Breast epithelium (tissue), 4 donors: ENCODE results near the gene CAV1. TPM values are rescaled to one million over a fixed set of nuclear protein-coding genes. Genes with fewer than 3 reads are reported as not detected.

Source experiments
- DNase-seq, 2 donors: peaks; one replicate each; pipeline ENCODE4 v3.0.0-alpha.2; 2019; ENCODE audit warnings: low spot score in 2 of 2
- H3K27ac ChIP-seq, 2 donors: fragments of 200-600 bp; sonication (generic) in 1 of 2; one replicate each; pipeline ENCODE4 v1.5.1; 2016 to 2019; ENCODE audit warnings: mild to moderate bottlenecking in 1 of 2
- H3K27me3 ChIP-seq, 2 donors: fragments of 200-600 bp; sonication (generic) in 1 of 2; one replicate each; pipeline versions ENCODE4 v1.5.1 to v1.6.0; 2017 to 2019; ENCODE audit warnings: control low read depth in 1 of 2, mild to moderate bottlenecking in 1 of 2
- H3K36me3 ChIP-seq: fragments of 200-600 bp; one replicate; pipeline ENCODE4 v1.5.1; 2019
- H3K4me1 ChIP-seq, 2 donors: fragments of 200-600 bp; sonication (generic); one replicate each; pipeline ENCODE4 v1.5.1; 2016 to 2019; ENCODE audit warnings: control low read depth in 1 of 2
- H3K4me3 ChIP-seq, 3 donors: fragments of 200-600 bp; sonication (generic); 1 replicate in 2 of 3; 2 replicates in 1 of 3; pipeline ENCODE4 v1.5.1; 2016 to 2019; ENCODE audit warnings: mild to moderate bottlenecking in 3 of 3, moderate library complexity in 2 of 3
- H3K9me3 ChIP-seq, 2 donors: fragments of 200-600 bp; sonication (generic) in 1 of 2; one replicate each; pipeline ENCODE4 v1.5.1; 2016 to 2019; ENCODE audit warnings: control low read depth in 1 of 2
- POLR2A ChIP-seq: fragments of 450-650 bp; IDR thresholded peaks from one replicate; pipeline ENCODE4 v1.6.1; 2016; ENCODE audit warnings: antibody characterized with exemption, mild to moderate bottlenecking, moderate library complexity
- POLR2AphosphoS5 ChIP-seq, 3 donors: sonication (generic); formaldehyde crosslinking; IDR thresholded peaks; one replicate each; pipeline ENCODE4 v1.6.1; 2017; ENCODE audit warnings: antibody characterized with exemption in 3 of 3
- intact Hi-C: fragments of 100-400 bp; cut with DNase I; formaldehyde crosslinking; loops from one replicate; pipeline ENCODE4 v1.15.1; 2023; ENCODE audit warnings: low total_unique reads
- total RNA-seq, 3 donors: library from RNA; depleted of rRNA; stranded (reverse); fragments of >200 nt; gene quantifications; one replicate each; pipeline ENCODE4 v1.1.0, GENCODE V29; 2016
- TF ChIP-seq, protein P1 (sequence below), 3 donors: fragments of 450-650 bp; IDR thresholded peaks; one replicate each; pipeline ENCODE4 v1.5.1; 2016 to 2017; ENCODE audit warnings: antibody characterized with exemption in 3 of 3, mild to moderate bottlenecking in 3 of 3, moderate library complexity in 3 of 3

The CAV1 gene
- total RNA-seq, 3 donors from 2014 or later = 117 to 729 (median 154) TPM

DNA sequence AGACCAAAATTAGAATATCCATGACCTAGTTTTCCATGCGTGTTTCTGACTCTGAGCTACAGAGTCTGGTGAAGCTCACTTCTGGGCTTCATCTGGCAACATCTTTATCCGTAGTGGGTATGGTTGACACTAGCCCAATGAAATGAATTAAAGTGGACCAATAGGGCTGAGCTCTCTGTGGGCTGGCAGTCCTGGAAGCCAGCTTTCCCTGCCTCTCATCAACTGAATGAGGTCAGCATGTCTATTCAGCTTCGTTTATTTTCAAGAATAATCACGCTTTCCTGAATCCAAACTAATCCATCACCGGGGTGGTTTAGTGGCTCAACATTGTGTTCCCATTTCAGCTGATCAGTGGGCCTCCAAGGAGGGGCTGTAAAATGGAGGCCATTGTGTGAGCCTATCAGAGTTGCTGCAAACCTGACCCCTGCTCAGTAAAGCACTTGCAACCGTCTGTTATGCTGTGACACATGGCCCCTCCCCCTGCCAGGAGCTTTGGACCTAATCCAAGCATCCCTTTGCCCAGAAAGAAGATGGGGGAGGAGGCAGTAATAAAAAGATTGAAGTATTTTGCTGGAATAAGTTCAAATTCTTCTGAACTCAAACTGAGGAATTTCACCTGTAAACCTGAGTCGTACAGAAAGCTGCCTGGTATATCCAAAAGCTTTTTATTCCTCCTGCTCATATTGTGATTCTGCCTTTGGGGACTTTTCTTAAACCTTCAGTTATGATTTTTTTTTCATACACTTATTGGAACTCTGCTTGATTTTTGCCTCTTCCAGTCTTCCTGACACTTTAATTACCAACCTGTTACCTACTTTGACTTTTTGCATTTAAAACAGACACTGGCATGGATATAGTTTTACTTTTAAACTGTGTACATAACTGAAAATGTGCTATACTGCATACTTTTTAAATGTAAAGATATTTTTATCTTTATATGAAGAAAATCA is 35.5 kb downstream of the CAV1 start:
- no peak for DNase-seq
- intact Hi-C loops = no loop called here
- H3K27me3 ChIP-seq = no peaks in the 10 kb centered on the region
- H3K27ac ChIP-seq = peak overlapping the region in 1 of 2 donors; percentile 40
- H3K36me3 ChIP-seq = no peaks in the 10 kb centered on the region
- no peaks in the 10 kb centered on the region for H3K9me3 ChIP-seq
- TF ChIP-seq POLR2AphosphoS5 (IDR thresholded peaks at IDR 0.05) (no peak), POLR2A (no peak)
- TF ChIP-seq, protein P1, sequence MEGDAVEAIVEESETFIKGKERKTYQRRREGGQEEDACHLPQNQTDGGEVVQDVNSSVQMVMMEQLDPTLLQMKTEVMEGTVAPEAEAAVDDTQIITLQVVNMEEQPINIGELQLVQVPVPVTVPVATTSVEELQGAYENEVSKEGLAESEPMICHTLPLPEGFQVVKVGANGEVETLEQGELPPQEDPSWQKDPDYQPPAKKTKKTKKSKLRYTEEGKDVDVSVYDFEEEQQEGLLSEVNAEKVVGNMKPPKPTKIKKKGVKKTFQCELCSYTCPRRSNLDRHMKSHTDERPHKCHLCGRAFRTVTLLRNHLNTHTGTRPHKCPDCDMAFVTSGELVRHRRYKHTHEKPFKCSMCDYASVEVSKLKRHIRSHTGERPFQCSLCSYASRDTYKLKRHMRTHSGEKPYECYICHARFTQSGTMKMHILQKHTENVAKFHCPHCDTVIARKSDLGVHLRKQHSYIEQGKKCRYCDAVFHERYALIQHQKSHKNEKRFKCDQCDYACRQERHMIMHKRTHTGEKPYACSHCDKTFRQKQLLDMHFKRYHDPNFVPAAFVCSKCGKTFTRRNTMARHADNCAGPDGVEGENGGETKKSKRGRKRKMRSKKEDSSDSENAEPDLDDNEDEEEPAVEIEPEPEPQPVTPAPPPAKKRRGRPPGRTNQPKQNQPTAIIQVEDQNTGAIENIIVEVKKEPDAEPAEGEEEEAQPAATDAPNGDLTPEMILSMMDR (IDR thresholded peaks at IDR 0.05) = no peak
- H3K4me3 ChIP-seq = no peak overlapping the region
- no peaks in the 10 kb centered on the region for H3K4me1 ChIP-seq

DNA sequence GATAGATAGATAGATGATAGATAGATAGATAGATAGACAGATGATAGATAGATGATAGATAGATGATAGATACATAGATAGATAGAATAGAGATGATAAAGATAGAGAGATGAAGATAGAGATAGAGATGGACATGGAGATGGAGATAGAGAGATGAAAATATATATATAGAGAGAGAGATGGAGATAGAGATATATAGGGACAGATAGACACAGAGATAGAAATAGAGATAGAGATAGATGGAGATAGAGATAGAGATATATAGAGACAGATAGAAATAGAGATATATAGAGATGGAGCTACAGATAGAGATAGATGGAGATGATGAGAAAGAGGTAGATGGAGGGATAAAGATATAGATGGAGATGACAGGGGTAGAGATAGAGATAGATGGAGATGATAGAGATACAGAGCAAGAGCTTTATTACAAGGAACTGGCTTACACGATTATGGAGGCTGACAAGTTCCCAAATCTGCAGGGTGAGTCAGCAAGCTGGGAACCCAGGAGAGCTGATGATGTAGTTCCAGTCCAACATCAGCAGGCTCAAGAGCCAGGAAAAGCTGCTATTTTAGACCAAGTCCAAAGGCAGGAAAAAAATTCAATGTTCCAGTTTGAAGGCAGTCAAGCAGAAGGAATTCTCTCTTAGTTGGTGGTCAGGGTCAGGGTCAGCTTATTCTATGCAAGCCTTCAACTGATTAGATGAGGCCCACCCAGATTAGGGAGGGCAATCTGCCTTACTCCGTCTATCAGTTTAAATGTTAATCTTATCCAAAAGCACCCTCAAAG is 37.1 kb downstream of the CAV1 start:
- H3K4me1 ChIP-seq = no peaks in the 10 kb centered on the region
- DNase-seq = no peak

DNA sequence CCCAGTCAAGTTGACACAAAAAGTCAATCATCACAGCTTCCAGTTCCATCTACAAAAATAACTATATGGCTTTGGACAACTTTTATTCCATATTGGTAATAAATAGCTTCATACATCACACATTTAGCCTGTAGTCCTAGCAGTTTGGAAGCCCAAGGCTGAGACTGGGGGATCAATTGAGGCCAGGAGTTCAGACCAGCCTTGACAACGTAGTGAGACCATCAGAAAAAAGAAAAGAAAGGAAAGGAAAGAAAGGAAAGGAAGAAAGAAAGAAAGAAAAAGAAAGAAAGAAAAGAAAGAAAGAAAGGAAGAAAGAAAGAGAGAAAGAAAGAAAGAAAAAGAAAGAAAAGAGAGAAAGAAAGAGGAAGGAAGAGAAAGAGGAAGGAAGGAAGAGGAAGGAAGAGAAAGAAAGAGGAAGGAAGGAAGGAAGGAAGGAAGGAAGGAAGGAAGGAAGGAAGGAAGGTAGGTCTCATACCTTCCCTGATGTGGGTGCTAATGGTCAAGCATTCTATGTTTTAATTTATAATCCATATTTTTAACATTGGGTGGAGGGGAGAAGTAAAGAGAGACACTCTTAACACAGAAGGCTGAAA is 37.8 kb downstream of the CAV1 start:
- DNase-seq = no peak
- intact Hi-C loops = no loop called here
- no peaks in the 10 kb centered on the region for H3K27me3 ChIP-seq
- no peaks in the 10 kb centered on the region for H3K36me3 ChIP-seq
- no peaks in the 10 kb centered on the region for H3K4me1 ChIP-seq
- H3K4me3 ChIP-seq = no peak overlapping the region
- no peaks in the 10 kb centered on the region for H3K9me3 ChIP-seq
- TF ChIP-seq POLR2A (no peak), POLR2AphosphoS5 (IDR thresholded peaks at IDR 0.05) (no peak)
- TF ChIP-seq, protein P1 (IDR thresholded peaks at IDR 0.05) = no peak
- H3K27ac ChIP-seq = no peak overlapping the region

More for the DNA sequence above, 37.1 kb downstream of the CAV1 start:
- TF ChIP-seq, protein P1 (IDR thresholded peaks at IDR 0.05) = no peak
- no peak for TF ChIP-seq POLR2A
- TF ChIP-seq POLR2AphosphoS5 (IDR thresholded peaks at IDR 0.05) = no peak
- Histone ChIP-seq H3K27ac (no peak overlapping the region), H3K9me3 (no peaks in the 10 kb centered on the region), H3K36me3 (no peaks in the 10 kb centered on the region), H3K4me3 (no peak overlapping the region), H3K27me3 (no peaks in the 10 kb centered on the region)
- intact Hi-C loops = no loop called here

DNA sequence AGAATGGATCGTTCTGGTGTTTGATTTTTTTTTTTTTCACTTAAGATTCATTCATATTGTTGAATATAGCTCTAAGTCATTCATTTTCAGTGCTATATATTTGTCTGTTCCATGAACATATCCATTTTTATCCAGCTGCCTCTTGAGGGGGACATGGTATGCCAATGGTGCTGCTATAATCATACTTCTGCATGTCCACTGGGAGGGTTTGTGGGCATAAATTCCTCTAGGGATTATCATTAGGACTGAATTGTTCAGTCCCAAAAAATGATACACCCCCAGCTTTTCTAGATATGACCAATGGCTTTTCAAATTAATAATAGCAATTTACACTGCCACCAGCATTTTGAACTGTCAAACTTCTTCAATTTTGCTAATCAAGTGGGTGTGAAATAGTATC is 41.1 kb downstream of the CAV1 start:
- Histone ChIP-seq H3K9me3 (no peaks in the 10 kb centered on the region), H3K4me3 (no peak overlapping the region), H3K36me3 (no peaks in the 10 kb centered on the region), H3K4me1 (no peaks in the 10 kb centered on the region), H3K27ac (no peak overlapping the region), H3K27me3 (no peaks in the 10 kb centered on the region)
- intact Hi-C loops = no loop called here
- TF ChIP-seq, protein P1 (IDR thresholded peaks at IDR 0.05) = no peak
- no peak for TF ChIP-seq POLR2A
- no peak for DNase-seq
